Chondrocyte (in vitro differentiated cells): ENCODE measurements around the gene RTP3. TPM values are rescaled to one million over a fixed set of nuclear protein-coding genes. Genes with fewer than 3 reads are reported as not detected.

Source experiments
- DNase-seq: peaks from one replicate; pipeline ENCODE4 v3.0.0; 2021; ENCODE audit warnings: mixed read lengths, low spot score
- H3K27ac Mint-ChIP-seq: one replicate; pipeline ENCODE4 v1.8.0; 2021; ENCODE audit warnings: mild to moderate bottlenecking, moderate library complexity, mixed read lengths; ENCODE audit not compliant: unreplicated experiment
- H3K27me3 Mint-ChIP-seq: 2 replicates; pipeline ENCODE4 v1.8.0; 2021; ENCODE audit warnings: low read depth, mixed read lengths
- H3K36me3 Mint-ChIP-seq: 2 replicates; pipeline ENCODE4 v1.8.0; 2021; ENCODE audit warnings: low read depth, mixed read lengths
- H3K4me1 Mint-ChIP-seq: 2 replicates; pipeline ENCODE4 v1.8.0; 2021; ENCODE audit warnings: low read depth, mild to moderate bottlenecking, mixed read lengths
- H3K4me3 Mint-ChIP-seq: one replicate; pipeline ENCODE4 v1.8.0; 2021; ENCODE audit warnings: mild to moderate bottlenecking, moderate library complexity, mixed read lengths; ENCODE audit not compliant: unreplicated experiment
- H3K9me3 Mint-ChIP-seq: 2 replicates; pipeline ENCODE4 v1.8.0; 2021; ENCODE audit warnings: low read depth, mixed read lengths
- CTCF ChIP-seq: fragments of 200-600 bp; sonication (generic); IDR thresholded peaks from 2 replicates; pipeline ENCODE4 v1.5.0; 2021; ENCODE audit warnings: antibody characterized with exemption, mild to moderate bottlenecking, moderate library complexity
- total RNA-seq: library from RNA; stranded (reverse); gene quantifications from 3 replicates; pipeline ENCODE4 v1.2.1, GENCODE V29; 2021

The RTP3 gene
- total RNA-seq, 1 donor from 2014 or later: not detected

GRCh38 chr3:46549989-46550388 lies 52.2 kb downstream of the RTP3 start:
- no peak overlapping the region for H3K4me3 Mint-ChIP-seq
- no peaks in the 10 kb centered on the region for H3K27me3 Mint-ChIP-seq
- no peak overlapping the region for H3K27ac Mint-ChIP-seq
- H3K4me1 Mint-ChIP-seq: no peaks in the 10 kb centered on the region
- no peak for DNase-seq
- H3K9me3 Mint-ChIP-seq: peaks cover 7% of the 10 kb centered on the region
- TF ChIP-seq CTCF: no peak
- H3K36me3 Mint-ChIP-seq: no peaks in the 10 kb centered on the region

Other genes starting within 250 kb of the RTP3 start
- gene CCR2, start 143.9 kb upstream of the RTP3 start, total RNA-seq: not detected in 3 replicates
- not detected in 3 replicates for gene CCR5, start 127.0 kb upstream of the RTP3 start, total RNA-seq
- gene CCRL2, start 90.7 kb upstream of the RTP3 start, total RNA-seq: not detected in 3 replicates
- gene LTF, start 33.1 kb upstream of the RTP3 start, total RNA-seq: not detected in 3 replicates
- 0.46 to 2.2 TPM (median 1.9 TPM) in 3 replicates for gene LRRC2, start 68.3 kb downstream of the RTP3 start, total RNA-seq
- gene FAM240A, start 114.5 kb downstream of the RTP3 start, total RNA-seq: not detected in 3 replicates
- 1.4 to 5.2 TPM (median 3.6 TPM) in 3 replicates for gene ALS2CL, start 195.7 kb downstream of the RTP3 start, total RNA-seq
- gene TMIE, start 203.4 kb downstream of the RTP3 start, total RNA-seq: 0.25 TPM in 1 of 3 replicates, not detected in the others
- not detected in 3 replicates for gene PRSS50, start 219.9 kb downstream of the RTP3 start, total RNA-seq